A549 (cell line): Measurements from ENCODE around the gene TAL1. TPM values are rescaled to one million over a fixed set of nuclear protein-coding genes. Genes with fewer than 3 reads are reported as not detected.

ENCODE experiments used
- ATAC-seq, 2 experiments: fragments of 200-7000 bp in 1 of 2; fragments of >200 bp in 1 of 2; cut with Nextera tagmentation in 1 of 2; cut with Tn5 transposase in 1 of 2; 3 replicates each; pipeline versions ENCODE4 v1.8.0 to v1.9.1; 2018 to 2020; ENCODE audit warnings: mild to moderate bottlenecking in 1 of 2, moderate library complexity in 1 of 2
- CTCF ChIA-PET: fragments of 300-600 bp; sonication (Branson Sonifier 250); formaldehyde crosslinking; extraction: SDS; loops from one replicate; lab custom pipeline; 2021; ENCODE audit warnings: antibody characterized with exemption, inconsistent platforms; lab: Yijun Ruan, JAX
- POLR2A ChIA-PET: fragments of 350-600 bp; formaldehyde crosslinking; extraction: SDS; loops from one replicate; lab custom pipeline; 2021; ENCODE audit warnings: antibody characterized with exemption, inconsistent platforms; lab: Yijun Ruan, JAX
- DNase-seq, 2 experiments: peaks; one replicate each; pipeline versions ENCODE4 v3.0.0 to v3.0.0-alpha.2; 2011 to 2016; ENCODE audit warnings: low read depth in 1 of 2, low spot score in 1 of 2
- FAIRE-seq: peaks from 2 replicates; lab custom pipeline; 2011; peaks lifted over from hg19 to GRCh38; lab: Jason Lieb, UNC
- H3K27ac ChIP-seq, 2 experiments: fragments of >200 bp; sonication (Bioruptor Twin); formaldehyde crosslinking; 3 replicates each; pipeline ENCODE4 v1.5.1; 2016 to 2017
- H3K4me1 ChIP-seq: fragments of >200 bp; sonication (Bioruptor Twin); formaldehyde crosslinking; 3 replicates; pipeline ENCODE4 v1.6.1; 2016
- H3K4me2 ChIP-seq: fragments of >200 bp; sonication (Bioruptor Twin); formaldehyde crosslinking; 3 replicates; pipeline ENCODE4 v1.6.1; 2016
- H3K4me3 ChIP-seq: fragments of >200 bp; sonication (Bioruptor Twin); formaldehyde crosslinking; 3 replicates; pipeline ENCODE4 v1.5.1; 2016
- H3K9me3 ChIP-seq: fragments of >200 bp; sonication (Bioruptor Twin); formaldehyde crosslinking; 3 replicates; pipeline ENCODE4 v1.6.1; 2016
- BHLHE40 ChIP-seq: IDR thresholded peaks from 2 replicates; pipeline ENCODE4 v1.6.1; 2012; ENCODE audit warnings: low read depth, low read length, inconsistent platforms
- CBX8 ChIP-seq: fragments of 200-600 bp; sonication (generic); IDR thresholded peaks from 2 replicates; pipeline ENCODE4 v1.6.1; 2016
- CEBPB ChIP-seq, 2 experiments: fragments of >200 bp in 1 of 2; sonication (Bioruptor Twin) in 1 of 2; formaldehyde crosslinking in 1 of 2; IDR thresholded peaks; 2 replicates each; pipeline ENCODE4 v1.6.1; 2012 to 2016
- EHMT2 ChIP-seq: fragments of 200-600 bp; sonication (generic); IDR thresholded peaks from 2 replicates; pipeline ENCODE4 v1.6.1; 2016; ENCODE audit warnings: antibody characterized with exemption, low read depth, mild to moderate bottlenecking, moderate library complexity
- ELK1 ChIP-seq: fragments of 150-350 bp; IDR thresholded peaks from 2 replicates; pipeline ENCODE4 v1.6.1; 2014; ENCODE audit warnings: low read depth, mild to moderate bottlenecking, low read length
- ESRRA ChIP-seq: fragments of 150-350 bp; IDR thresholded peaks from 2 replicates; pipeline ENCODE4 v1.6.1; 2014; ENCODE audit warnings: mild to moderate bottlenecking, low read length, borderline replicate concordance
- FOSL2 ChIP-seq, 2 experiments: fragments of 450-650 bp in 1 of 2; fragments of >200 bp in 1 of 2; sonication (Bioruptor Twin) in 1 of 2; formaldehyde crosslinking; IDR thresholded peaks; 2 replicates each; pipeline versions ENCODE4 v1.5.0 to v1.6.1; 2016 to 2020; ENCODE audit warnings: mild to moderate bottlenecking in 1 of 2, moderate library complexity in 1 of 2
- FOXS1 ChIP-seq: fragments of 250-450 bp; sonication (Bioruptor Pico); IDR thresholded peaks from 2 replicates; pipeline ENCODE4 v1.5.0; 2020; ENCODE audit warnings: mild to moderate bottlenecking, moderate library complexity
- HEYL ChIP-seq: fragments of 250-450 bp; sonication (Bioruptor Pico); IDR thresholded peaks from 2 replicates; pipeline ENCODE4 v1.8.0; 2021; ENCODE audit warnings: mild to moderate bottlenecking, moderate library complexity
- HOXB13 ChIP-seq: fragments of 250-450 bp; sonication (Bioruptor Pico); IDR thresholded peaks from 2 replicates; pipeline ENCODE4 v1.5.0; 2020; ENCODE audit warnings: low read depth, mild to moderate bottlenecking, moderate library complexity
- HOXB5 ChIP-seq: fragments of 250-450 bp; sonication (Bioruptor Pico); IDR thresholded peaks from 2 replicates; pipeline ENCODE4 v1.5.0; 2020; ENCODE audit warnings: mild to moderate bottlenecking, moderate library complexity
- JUN ChIP-seq, 2 experiments: fragments of >200 bp; sonication (Bioruptor Twin); formaldehyde crosslinking; IDR thresholded peaks; 2 replicates in 1 of 2; 3 replicates in 1 of 2; pipeline ENCODE4 v1.6.1; 2016 to 2017
- JUNB ChIP-seq: fragments of >200 bp; sonication (Bioruptor Twin); formaldehyde crosslinking; IDR thresholded peaks from 2 replicates; pipeline ENCODE4 v1.6.1; 2016
- KDM1A ChIP-seq: fragments of 200-600 bp; sonication (generic); IDR thresholded peaks from 2 replicates; pipeline ENCODE4 v1.6.1; 2016; ENCODE audit warnings: low read depth, mild to moderate bottlenecking
- KDM5A ChIP-seq: fragments of 200-600 bp; sonication (generic); IDR thresholded peaks from 2 replicates; pipeline ENCODE4 v1.6.1; 2016; ENCODE audit warnings: antibody characterized with exemption, mild to moderate bottlenecking
- MAFK ChIP-seq: fragments of 450-650 bp; IDR thresholded peaks from 2 replicates; pipeline ENCODE4 v1.6.1; 2014; ENCODE audit not compliant: partially characterized antibody
- MAZ ChIP-seq: fragments of 150-350 bp; IDR thresholded peaks from 2 replicates; pipeline ENCODE4 v1.6.1; 2014; ENCODE audit warnings: antibody characterized with exemption, low read depth, low read length, borderline replicate concordance
- NPAS2 ChIP-seq: fragments of 250-450 bp; sonication (Bioruptor Pico); IDR thresholded peaks from 2 replicates; pipeline ENCODE4 v1.8.0; 2022; ENCODE audit warnings: mild to moderate bottlenecking, moderate library complexity, borderline replicate concordance
- NR3C1 ChIP-seq: fragments of >200 bp; sonication (Bioruptor Twin); formaldehyde crosslinking; IDR thresholded peaks from 3 replicates; pipeline ENCODE4 v1.6.1; 2017
- RCOR1 ChIP-seq: fragments of 150-350 bp; IDR thresholded peaks from 2 replicates; pipeline ENCODE4 v1.6.1; 2014; ENCODE audit warnings: antibody characterized with exemption, low read length, low read depth
- SMC3 ChIP-seq: fragments of >200 bp; sonication (Bioruptor Twin); formaldehyde crosslinking; IDR thresholded peaks from 3 replicates; pipeline ENCODE4 v1.6.1; 2018; ENCODE audit warnings: inconsistent platforms
- ZC3H11A ChIP-seq: fragments of 450-650 bp; IDR thresholded peaks from 2 replicates; pipeline ENCODE4 v1.6.1; 2014; ENCODE audit warnings: antibody characterized with exemption, mild to moderate bottlenecking
- ZFP36 ChIP-seq: fragments of 450-650 bp; IDR thresholded peaks from 2 replicates; pipeline ENCODE4 v1.6.1; 2014; ENCODE audit warnings: borderline replicate concordance; ENCODE audit not compliant: partially characterized antibody
- ZSCAN20 ChIP-seq: fragments of 250-450 bp; sonication (Bioruptor Pico); IDR thresholded peaks from 2 replicates; pipeline ENCODE4 v1.8.0; 2022; ENCODE audit warnings: mild to moderate bottlenecking, moderate library complexity
- WGBS: methylation state at CpG from one replicate; pipeline ENCODE4 v1.1.6; 2017; ENCODE audit errors: missing lambda C conversion rate; 5-methylcytosine and 5-hydroxymethylcytosine counted together
- polyA plus RNA-seq, 4 experiments: library from polyadenylated mRNA; depleted of rRNA in 3 of 4; stranded (reverse); fragments of >200 nt; fragmentation: RNase III in 1 of 4; extraction: RNeasy Plus Mini Kit Qiagen cat#74134 plus additional on column Dnase treatment in 1 of 4; gene quantifications; 2 replicates in 3 of 4; 3 replicates in 1 of 4; pipeline ENCODE4 v1.2.3, GENCODE V29; 2011 to 2017
- TF ChIP-seq, protein P1 (sequence below): fragments of >200 bp; sonication (Bioruptor Twin); formaldehyde crosslinking; IDR thresholded peaks from 3 replicates; pipeline ENCODE4 v1.6.1; 2016
- TF ChIP-seq, protein P2 (sequence below): IDR thresholded peaks from 2 replicates; pipeline ENCODE4 v1.6.1; 2012

TAL1 gene
- polyA plus RNA-seq, 2 of the 4 experiments (the other 2 are of a cell fraction), result not detected

- no peak for ATAC-seq
- peaks cover 6% of the 10 kb centered on the region; the same call in 1 of the 3 replicates for H3K4me1 ChIP-seq
- ChIA-PET POLR2A (no interaction called here), CTCF (no interaction called here)
- H3K4me2 ChIP-seq, result no peak overlapping the region
- FAIRE-seq, result no peak
- no peak overlapping the region for H3K27ac ChIP-seq
- no peak for TF ChIP-seq MAFK
- TF ChIP-seq HOXB5 (CRISPR knock-in tag), result no peak
- TF ChIP-seq EHMT2, result no peak
- no peak for TF ChIP-seq NPAS2 (CRISPR knock-in tag)
- TF ChIP-seq JUN (IDR thresholded peaks at IDR 0.05), result no peak
- no peak for TF ChIP-seq ZFP36
- no peak for DNase-seq
- no peaks in the 10 kb centered on the region for H3K9me3 ChIP-seq
- 86% methylated on average over 3 of the region's 3 CpGs for WGBS
- no peak overlapping the region for H3K4me3 ChIP-seq
Measured at GRCh38 chr1:47249755-47250154, 17.7 kb upstream of the TAL1 start.

- FAIRE-seq (no peak), DNase-seq (no peak), ATAC-seq (no peak)
- ChIA-PET POLR2A (no interaction called here), CTCF (interaction anchor here (1.4 to 2.8 kb wide), 4 partner anchors 11 to 65 kb away, joined by 4 to 8 read pairs (median 6); no protein-coding TSS in a partner anchor)
- 77% methylated on average over 3 of the region's 3 CpGs for WGBS
- Histone ChIP-seq H3K4me2 (no peak overlapping the region), H3K4me3 (no peak overlapping the region), H3K27ac (no peak overlapping the region), H3K9me3 (no peaks in the 10 kb centered on the region), H3K4me1 (no peaks in the 10 kb centered on the region)
- TF ChIP-seq MAFK (peak; percentile 19), JUNB (no peak)
Measured at GRCh38 chr1:47244339-47244862, 12.4 kb upstream of the TAL1 start.

DNA sequence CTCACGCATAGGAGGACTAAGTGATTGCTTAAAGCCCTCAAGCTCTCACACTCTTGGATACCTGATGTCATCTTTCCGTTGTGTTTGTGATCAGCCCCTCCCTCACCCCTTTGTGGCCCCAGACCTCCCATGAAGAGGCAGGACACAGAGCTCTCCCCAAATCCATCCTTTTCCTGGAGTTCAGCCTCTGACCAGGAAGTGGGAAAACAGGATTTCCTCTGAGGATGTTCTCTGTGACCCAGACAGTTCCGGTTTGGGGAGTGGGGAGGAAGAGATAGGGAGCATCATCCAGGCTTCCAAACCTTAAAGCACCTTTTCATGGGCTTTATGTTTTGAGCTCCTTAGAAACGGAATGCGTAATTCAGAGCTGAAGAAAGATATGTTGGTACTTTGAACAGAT lies 11.9 kb upstream of the TAL1 start:
- FAIRE-seq, result no peak
- H3K4me3 ChIP-seq, result no peak overlapping the region

GRCh38 chr1:47241114-47242113 lies 9.4 kb upstream of the TAL1 start:
- CTCF ChIA-PET, result interaction anchor here (0.7 kb wide), 1 partner anchor 167 kb away, joined by 3 read pairs; no protein-coding TSS in a partner anchor
- POLR2A ChIA-PET, result no interaction called here
- no peak overlapping the region for H3K27ac ChIP-seq
- no peaks in the 10 kb centered on the region for H3K9me3 ChIP-seq
- no peaks in the 10 kb centered on the region for H3K4me1 ChIP-seq
- no peak overlapping the region for H3K4me2 ChIP-seq
- FAIRE-seq, result no peak
- no peak for DNase-seq
- no peak for ATAC-seq
- WGBS, result 53% methylated on average over 10 of the region's 11 CpGs
- H3K4me3 ChIP-seq, result no peak overlapping the region
- TF ChIP-seq HEYL, result no peak
- TF ChIP-seq, protein P1, sequence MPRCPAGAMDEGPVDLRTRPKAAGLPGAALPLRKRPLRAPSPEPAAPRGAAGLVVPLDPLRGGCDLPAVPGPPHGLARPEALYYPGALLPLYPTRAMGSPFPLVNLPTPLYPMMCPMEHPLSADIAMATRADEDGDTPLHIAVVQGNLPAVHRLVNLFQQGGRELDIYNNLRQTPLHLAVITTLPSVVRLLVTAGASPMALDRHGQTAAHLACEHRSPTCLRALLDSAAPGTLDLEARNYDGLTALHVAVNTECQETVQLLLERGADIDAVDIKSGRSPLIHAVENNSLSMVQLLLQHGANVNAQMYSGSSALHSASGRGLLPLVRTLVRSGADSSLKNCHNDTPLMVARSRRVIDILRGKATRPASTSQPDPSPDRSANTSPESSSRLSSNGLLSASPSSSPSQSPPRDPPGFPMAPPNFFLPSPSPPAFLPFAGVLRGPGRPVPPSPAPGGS, result no peak
- TF ChIP-seq SMC3, result no peak
- TF ChIP-seq, protein P2, sequence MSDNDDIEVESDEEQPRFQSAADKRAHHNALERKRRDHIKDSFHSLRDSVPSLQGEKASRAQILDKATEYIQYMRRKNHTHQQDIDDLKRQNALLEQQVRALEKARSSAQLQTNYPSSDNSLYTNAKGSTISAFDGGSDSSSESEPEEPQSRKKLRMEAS, result no peak
- TF ChIP-seq CEBPB (IDR thresholded peaks at IDR 0.05), result no peak
- TF ChIP-seq ESRRA, result no peak
- no peak for TF ChIP-seq KDM5A
- TF ChIP-seq FOSL2 (IDR thresholded peaks at IDR 0.05), result no peak
- no peak for TF ChIP-seq FOSL2 (CRISPR knock-in tag; IDR thresholded peaks at IDR 0.05)
- TF ChIP-seq HOXB13 (CRISPR knock-in tag), result no peak
- no peak for TF ChIP-seq RCOR1
- no peak for TF ChIP-seq ELK1
- TF ChIP-seq NR3C1, result no peak

More for the DNA sequence above, 11.9 kb upstream of the TAL1 start:
- DNase-seq (no peak), ATAC-seq (no peak)
- ChIA-PET CTCF (interaction anchor here (1.4 to 2.8 kb wide), 4 partner anchors 11 to 65 kb away, joined by 4 to 8 read pairs (median 6); no protein-coding TSS in a partner anchor), POLR2A (no interaction called here)
- Histone ChIP-seq H3K9me3 (no peaks in the 10 kb centered on the region), H3K27ac (no peak overlapping the region), H3K4me1 (no peaks in the 10 kb centered on the region), H3K4me2 (no peak overlapping the region)
- TF ChIP-seq HEYL (no peak), MAZ (no peak), NR3C1 (no peak), ZSCAN20 (no peak), KDM1A (no peak), ZC3H11A (no peak), FOXS1 (CRISPR knock-in tag) (no peak), CBX8 (no peak), FOSL2 (IDR thresholded peaks at IDR 0.05) (no peak), FOSL2 (CRISPR knock-in tag; IDR thresholded peaks at IDR 0.05) (no peak), BHLHE40 (no peak), NPAS2 (CRISPR knock-in tag) (no peak)
- TF ChIP-seq, protein P1, result no peak
- WGBS, result 72% methylated on average over 5 of the region's 5 CpGs
